IMR-90 (cell line): ENCODE data around the gene ARRDC1. TPM values are rescaled to one million over a fixed set of nuclear protein-coding genes. Genes with fewer than 3 reads are reported as not detected.

Experiments
- ATAC-seq: fragments of 200-7000 bp; cut with Tn5 transposase; 2 replicates; pipeline ENCODE4 v1.9.1; 2020; ENCODE audit warnings: low read depth, mild to moderate bottlenecking, moderate library complexity
- BruUV-seq: library from RNA; stranded (reverse); fragments of 400-500 nt; replicated peaks from 2 replicates; lab custom pipeline; 2021; lab: Mats Ljungman, UMichigan
- CTCF ChIA-PET: fragments of 300-600 bp; formaldehyde crosslinking; extraction: SDS; loops from one replicate; lab custom pipeline; 2021; ENCODE audit warnings: antibody characterized with exemption; lab: Yijun Ruan, JAX
- POLR2A ChIA-PET: fragments of 300-600 bp; sonication (Branson Sonifier 250); formaldehyde crosslinking; loops from one replicate; lab custom pipeline; 2022; ENCODE audit warnings: antibody characterized with exemption; ENCODE audit not compliant: unreplicated experiment; lab: Charles Lee
- DNase-seq: peaks from one replicate; pipeline ENCODE4 v3.0.0; 2013
- H2AFZ ChIP-seq: replicated peaks from 2 replicates; pipeline ENCODE3; 2013; ENCODE audit warnings: low read length, mild to moderate bottlenecking; ENCODE audit not compliant: poor library complexity
- H2AK5ac ChIP-seq: 2 replicates; pipeline ENCODE4 v1.6.1; 2013; ENCODE audit warnings: low read depth, low read length, inconsistent platforms
- H2AK9ac ChIP-seq: replicated peaks from 2 replicates; pipeline ENCODE3; 2013; ENCODE audit warnings: mild to moderate bottlenecking, low read depth, low read length, moderate library complexity; ENCODE audit not compliant: poor library complexity
- H2BK120ac ChIP-seq: 2 replicates; pipeline ENCODE4 v1.6.1; 2013; ENCODE audit warnings: low read depth, low read length, inconsistent platforms
- H2BK15ac ChIP-seq: 3 replicates; pipeline ENCODE4 v1.6.1; 2013; ENCODE audit warnings: low read depth, low read length, inconsistent platforms
- H2BK20ac ChIP-seq: 2 replicates; pipeline ENCODE4 v1.6.1; 2013; ENCODE audit warnings: low read depth, mild to moderate bottlenecking, inconsistent platforms, low read length, moderate library complexity
- H2BK5ac ChIP-seq: 2 replicates; pipeline ENCODE4 v1.6.1; 2013; ENCODE audit warnings: mild to moderate bottlenecking, low read depth, low read length, inconsistent platforms; ENCODE audit not compliant: poor library complexity, severe bottlenecking
- H3K14ac ChIP-seq: replicated peaks from 2 replicates; pipeline ENCODE4 v1.6.1; 2013; ENCODE audit warnings: low read depth, low read length, inconsistent platforms
- H3K18ac ChIP-seq: 2 replicates; pipeline ENCODE4 v1.6.1; 2013; ENCODE audit warnings: low read depth, low read length, control low read depth
- H3K23ac ChIP-seq: 2 replicates; pipeline ENCODE4 v1.6.1; 2013; ENCODE audit warnings: low read depth, low read length, inconsistent platforms
- H3K27ac ChIP-seq: 2 replicates; pipeline ENCODE4 v1.5.1; 2013; ENCODE audit warnings: mild to moderate bottlenecking, control low read depth, low read length; ENCODE audit not compliant: insufficient read depth
- H3K27me3 ChIP-seq: 2 replicates; pipeline ENCODE4 v1.6.1; 2013; ENCODE audit warnings: low read length; ENCODE audit not compliant: control insufficient read depth, insufficient read depth
- H3K36me3 ChIP-seq: 2 replicates; pipeline ENCODE4 v1.6.1; 2013; ENCODE audit warnings: low read length, mixed read lengths; ENCODE audit not compliant: control insufficient read depth, insufficient read depth
- H3K4ac ChIP-seq: 2 replicates; pipeline ENCODE4 v1.6.1; 2013; ENCODE audit warnings: low read depth, low read length, inconsistent platforms
- H3K4me1 ChIP-seq: 2 replicates; pipeline ENCODE4 v1.6.1; 2013; ENCODE audit warnings: low read length, mixed read lengths; ENCODE audit not compliant: control insufficient read depth, insufficient read depth
- H3K4me2 ChIP-seq: 2 replicates; pipeline ENCODE4 v1.6.1; 2013; ENCODE audit warnings: low read depth, mild to moderate bottlenecking, control low read depth, low read length, moderate library complexity
- H3K4me3 ChIP-seq: 2 replicates; pipeline ENCODE4 v1.5.1; 2013; ENCODE audit warnings: low read depth, mild to moderate bottlenecking, control low read depth, low read length, moderate library complexity; ENCODE audit not compliant: insufficient read depth
- H3K56ac ChIP-seq: 2 replicates; pipeline ENCODE4 v1.6.1; 2013; ENCODE audit warnings: low read length, inconsistent platforms; ENCODE audit not compliant: insufficient read depth; ENCODE audit errors: extremely low read depth
- H3K79me1 ChIP-seq, 2 experiments: 2 replicates each; pipeline ENCODE4 v1.6.1; 2013; ENCODE audit warnings: low read length in 2 of 2, inconsistent platforms in 1 of 2, low read depth in 1 of 2
- H3K9ac ChIP-seq: 2 replicates; pipeline ENCODE4 v1.6.1; 2013; ENCODE audit warnings: low read depth, low read length, control low read depth
- H3K9me1 ChIP-seq: 2 replicates; pipeline ENCODE4 v1.6.1; 2013; ENCODE audit warnings: low read length, inconsistent platforms; ENCODE audit not compliant: insufficient read depth
- H3K9me3 ChIP-seq: 2 replicates; pipeline ENCODE4 v1.6.1; 2013; ENCODE audit warnings: low read length; ENCODE audit not compliant: control insufficient read depth, insufficient read depth
- H4K20me1 ChIP-seq: 2 replicates; pipeline ENCODE4 v1.6.1; 2013; ENCODE audit warnings: low read length, inconsistent platforms; ENCODE audit not compliant: insufficient read depth
- H4K5ac ChIP-seq: 2 replicates; pipeline ENCODE4 v1.6.1; 2013; ENCODE audit warnings: mild to moderate bottlenecking, low read depth, low read length, control low read depth
- H4K8ac ChIP-seq, 2 experiments: 2 replicates each; pipeline ENCODE4 v1.6.1; 2013; ENCODE audit warnings: low read depth in 2 of 2, low read length in 2 of 2, control low read depth in 1 of 2, inconsistent platforms in 1 of 2
- H4K91ac ChIP-seq: 2 replicates; pipeline ENCODE4 v1.6.1; 2013; ENCODE audit warnings: low read depth, low read length, inconsistent platforms; ENCODE audit not compliant: insufficient read depth
- FOS ChIP-seq: fragments of 150-350 bp; IDR thresholded peaks from 2 replicates; pipeline ENCODE4 v1.6.1; 2016; ENCODE audit warnings: low read depth, low read length
- MXI1 ChIP-seq: IDR thresholded peaks from 2 replicates; pipeline ENCODE4 v1.6.1; 2012; ENCODE audit warnings: low read depth, mild to moderate bottlenecking, low read length, moderate library complexity, borderline replicate concordance
- NFE2L2 ChIP-seq: fragments of 150-350 bp; IDR thresholded peaks from 2 replicates; pipeline ENCODE4 v1.6.1; 2016; ENCODE audit warnings: low read depth, mild to moderate bottlenecking, low read length
- RCOR1 ChIP-seq: IDR thresholded peaks from 2 replicates; pipeline ENCODE4 v1.6.1; 2012; ENCODE audit warnings: mild to moderate bottlenecking, low read length, improper control_type of control experiment; ENCODE audit not compliant: insufficient replicate concordance
- WGBS, 2 experiments: methylation state at CpG; one replicate each; pipeline versions ENCODE4 v1.1.5 to v1.1.7; 2013; ENCODE audit warnings: missing lambda C conversion rate in 2 of 2; ENCODE audit not compliant: insufficient read length in 1 of 2; ENCODE audit errors: extremely low coverage in 2 of 2; 5-methylcytosine and 5-hydroxymethylcytosine counted together
- dilution Hi-C: fragments of 300-500 bp; cut with HindIII; formaldehyde crosslinking; loops from one replicate; pipeline ENCODE4 v1.14.3; 2018; ENCODE audit warnings: low sequenced_read_pairs; ENCODE audit not compliant: unreplicated experiment
- in situ Hi-C: fragments of 300-500 bp; cut with MboI; formaldehyde crosslinking; loops from 3 replicates; pipeline ENCODE4 v1.14.3; 2019; ENCODE audit warnings: low sequenced_read_pairs, inconsistent platforms, mixed read lengths
- intact Hi-C: fragments of 100-400 bp; cut with micrococcal nuclease; formaldehyde crosslinking; loops from 2 replicates; pipeline ENCODE4 v1.10.0; 2022
- polyA plus RNA-seq, 3 experiments: library from polyadenylated mRNA; depleted of rRNA; stranded (reverse); fragments of >200 nt; gene quantifications; 2 replicates each; pipeline ENCODE4 v1.2.3, GENCODE V29; 2012; ENCODE audit warnings: low replicate concordance in 1 of 3
- total RNA-seq: library from RNA; depleted of rRNA; stranded (reverse); fragments of >200 nt; gene quantifications from 2 replicates; pipeline ENCODE4 v1.2.3, GENCODE V29; 2012

Gene ARRDC1
- total and polyA plus RNA-seq, 2 of the 4 experiments (the other 2 are of a cell fraction): 7.7 to 41.4 TPM

GRCh38 chr9:137639303-137640051, 34.0 kb downstream of the ARRDC1 start:
- Histone ChIP-seq H3K9me3 (no peaks in the 10 kb centered on the region), H4K5ac (no peak overlapping the region), H4K8ac (no peak overlapping the region), H4K91ac (no peak overlapping the region), H3K4me1 (peaks cover 6% of the 10 kb centered on the region; the same call in 1 of the 2 replicates), H2AK9ac (no peak overlapping the region), H4K20me1 (peaks cover 60% of the 10 kb centered on the region), H3K36me3 (peaks cover 8% of the 10 kb centered on the region), H3K56ac (no peak overlapping the region), H2AFZ (no peak overlapping the region), H2AK5ac (no peak overlapping the region), H3K27ac (no peak overlapping the region), H3K9ac (no peak overlapping the region), H2BK120ac (no peak overlapping the region), H3K27me3 (no peaks in the 10 kb centered on the region), H2BK15ac (no peak overlapping the region), H2BK5ac (no peak overlapping the region), H2BK20ac (no peak overlapping the region), H3K18ac (no peak overlapping the region), H3K14ac (no peak overlapping the region), H3K79me1 (peaks cover 20 to 58% of the 10 kb centered on the region in 2 experiments), H3K4me2 (peak overlapping the region; percentile 67), H3K23ac (no peak overlapping the region), H3K4me3 (no peak overlapping the region), H3K9me1 (peaks cover 14% of the 10 kb centered on the region), H3K4ac (no peak overlapping the region)
- DNase-seq (no peak), ATAC-seq (peak; percentile 66)
- TF ChIP-seq MXI1 (no peak), FOS (no peak), RCOR1 (no peak), NFE2L2 (no peak)
- dilution Hi-C loops (no loop called here), in situ Hi-C loops (no loop called here), intact Hi-C loops (no loop called here)
- POLR2A ChIA-PET: no interaction called here
- BruUV-seq: no TSS peak
- CTCF ChIA-PET: no interaction called here
- 97% methylated on average over 5 of the region's 12 CpGs; no CpG with 5 or more reads in 1 of the 2 experiments for WGBS, 2 experiments
